ENCODE data around the gene TGFBR2.
A peak's percentile ranks its signal among the peaks of the same experiment; 100 is the strongest.

Gene TGFBR2

DNA sequence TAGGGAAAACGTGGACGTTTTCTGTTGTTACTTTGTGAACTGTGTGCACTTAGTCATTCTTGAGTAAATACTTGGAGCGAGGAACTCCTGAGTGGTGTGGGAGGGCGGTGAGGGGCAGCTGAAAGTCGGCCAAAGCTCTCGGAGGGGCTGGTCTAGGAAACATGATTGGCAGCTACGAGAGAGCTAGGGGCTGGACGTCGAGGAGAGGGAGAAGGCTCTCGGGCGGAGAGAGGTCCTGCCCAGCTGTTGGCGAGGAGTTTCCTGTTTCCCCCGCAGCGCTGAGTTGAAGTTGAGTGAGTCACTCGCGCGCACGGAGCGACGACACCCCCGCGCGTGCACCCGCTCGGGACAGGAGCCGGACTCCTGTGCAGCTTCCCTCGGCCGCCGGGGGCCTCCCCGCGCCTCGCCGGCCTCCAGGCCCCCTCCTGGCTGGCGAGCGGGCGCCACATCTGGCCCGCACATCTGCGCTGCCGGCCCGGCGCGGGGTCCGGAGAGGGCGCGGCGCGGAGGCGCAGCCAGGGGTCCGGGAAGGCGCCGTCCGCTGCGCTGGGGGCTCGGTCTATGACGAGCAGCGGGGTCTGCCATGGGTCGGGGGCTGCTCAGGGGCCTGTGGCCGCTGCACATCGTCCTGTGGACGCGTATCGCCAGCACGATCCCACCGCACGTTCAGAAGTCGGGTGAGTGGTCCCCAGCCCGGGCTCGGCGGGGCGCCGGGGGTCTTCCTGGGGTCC lies at the start of gene TGFBR2:
TGFBR2 (plus strand) TSS at position 301 of the 731 bp plus-strand sequence; CDS start at position 584, 283 bp downstream.
- FAIRE-seq: peak; percentile 79

DNA sequence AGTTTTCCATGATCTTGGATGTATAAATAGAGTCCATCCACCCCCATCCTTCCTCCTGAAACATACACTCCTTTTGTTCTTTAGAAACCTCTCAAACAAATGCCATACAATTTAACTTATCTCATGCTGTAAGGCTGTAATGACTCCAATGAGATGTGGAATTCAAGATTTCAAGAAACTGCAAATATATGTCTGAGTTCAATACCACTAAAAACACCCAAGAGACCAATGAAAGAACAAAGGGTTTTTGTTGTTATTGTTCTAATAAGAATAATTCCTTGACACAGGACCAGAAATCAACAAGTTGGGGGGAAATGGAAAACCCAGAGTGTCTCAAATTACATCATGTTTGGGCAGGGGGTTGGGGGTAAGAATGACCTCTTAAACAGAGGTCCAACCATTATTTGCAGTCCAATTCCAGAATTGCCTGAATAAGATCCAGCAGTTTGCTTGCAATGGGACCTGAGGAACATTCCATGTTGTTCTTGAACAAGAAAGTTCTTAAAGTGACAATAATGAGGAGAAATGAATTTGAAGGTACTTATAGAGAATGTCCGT lies 48.6 kb upstream of the TGFBR2 start:
- no peak for FAIRE-seq

DNA sequence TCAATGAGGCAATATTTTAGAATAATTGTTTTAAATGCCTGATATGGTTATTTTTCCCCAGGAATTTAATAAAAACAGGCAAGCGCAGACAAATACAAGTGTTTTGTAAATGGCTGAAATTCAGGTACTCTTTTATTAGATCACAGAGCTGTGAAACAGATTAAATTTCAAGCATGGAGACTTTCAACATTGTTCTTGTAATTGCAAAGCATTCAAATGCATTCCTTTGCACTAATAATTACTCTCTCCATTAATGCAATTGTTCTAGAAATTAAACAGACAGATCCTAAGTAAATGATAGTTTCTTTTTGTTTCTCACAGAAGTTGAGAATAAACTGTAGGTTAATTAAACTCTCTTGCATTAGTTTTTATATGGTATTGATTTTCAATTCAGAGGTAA lies 42.4 kb upstream of the TGFBR2 start:
- no peak for FAIRE-seq

DNA sequence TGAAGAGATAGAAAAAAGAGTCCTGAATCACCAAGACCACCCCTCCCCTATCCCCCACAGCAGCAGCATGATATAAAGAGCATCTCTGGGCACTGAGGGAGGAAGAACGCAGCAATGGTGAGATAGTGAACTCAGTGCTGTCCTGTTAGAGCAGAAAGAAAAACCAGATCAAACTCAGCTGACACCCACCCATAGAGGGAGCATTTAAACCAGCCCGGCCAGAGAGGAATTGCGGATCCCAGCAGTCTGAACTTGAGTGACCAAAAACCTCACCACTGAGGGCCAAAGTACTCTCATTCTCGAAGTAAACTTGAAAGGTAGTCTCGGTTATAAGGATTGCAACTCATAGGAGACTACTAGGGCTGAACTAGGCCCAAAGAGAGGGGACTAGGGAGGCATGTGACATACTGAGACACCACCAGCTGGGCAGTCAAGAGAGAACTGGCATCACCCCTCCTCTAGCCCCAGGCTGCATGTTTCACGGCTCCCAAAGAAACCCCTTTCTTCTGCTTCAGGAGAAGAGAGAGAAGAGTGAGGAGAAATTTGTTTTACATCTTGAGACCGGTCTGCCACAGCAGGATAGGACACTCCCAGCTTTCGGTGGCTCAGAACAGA lies 39.2 kb upstream of the TGFBR2 start:
- no peak for FAIRE-seq

DNA sequence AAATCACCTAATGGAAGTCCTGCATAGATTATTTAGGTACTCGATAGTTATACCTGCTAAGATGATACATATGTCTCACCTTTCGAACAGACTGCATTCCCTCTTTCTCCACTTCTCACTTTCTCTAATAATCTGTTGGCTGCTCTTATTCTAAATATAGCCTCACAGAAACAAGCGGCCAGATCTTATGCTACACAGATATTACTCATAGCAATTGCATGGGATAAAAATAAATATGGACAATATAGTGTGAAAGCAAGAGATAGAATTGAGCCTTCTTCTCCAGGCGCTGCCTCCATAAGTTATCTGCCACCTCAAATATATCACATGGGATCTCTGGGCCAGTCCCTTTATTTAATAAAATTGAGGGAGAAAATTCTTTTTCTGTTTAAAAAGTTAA lies 29.5 kb upstream of the TGFBR2 start:
- FAIRE-seq: no peak

DNA sequence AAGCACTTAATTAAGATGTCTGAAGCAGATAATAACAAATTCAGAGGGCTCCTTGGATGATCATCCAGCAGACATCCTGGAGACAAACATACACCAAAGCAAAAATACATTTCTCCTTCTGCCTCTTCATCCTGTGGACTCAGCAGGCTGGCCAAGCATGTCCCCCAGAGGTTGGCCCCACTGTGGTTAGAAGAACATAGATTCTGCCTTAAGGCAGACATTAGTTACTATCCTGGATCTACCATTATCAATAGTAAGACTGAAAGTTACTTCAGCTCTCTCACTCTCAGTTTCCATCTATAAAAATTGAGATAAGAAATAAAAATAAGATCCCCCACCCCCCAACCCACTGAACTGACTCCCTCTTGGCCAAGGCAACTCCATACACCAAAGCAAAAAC lies 28.6 kb upstream of the TGFBR2 start:
- no peak for FAIRE-seq

DNA sequence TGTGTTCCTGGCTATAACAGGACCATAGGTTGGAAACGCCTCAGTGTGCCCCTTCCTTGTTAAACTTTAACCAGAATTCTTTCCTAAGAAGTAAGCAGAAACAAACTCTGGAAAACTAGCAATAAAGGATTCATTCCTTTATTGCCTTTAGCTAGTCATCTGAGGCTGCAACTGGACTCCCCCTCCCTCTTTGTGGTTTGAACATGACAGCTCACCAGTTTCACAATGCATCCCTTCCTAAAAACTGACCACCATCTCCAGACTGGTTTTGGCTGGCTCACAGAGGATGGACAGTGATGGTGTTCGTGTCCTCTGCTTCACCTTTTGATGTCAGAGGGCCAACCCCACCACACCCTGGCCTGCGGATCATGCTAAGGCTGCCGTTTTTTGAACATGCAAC lies 27.9 kb upstream of the TGFBR2 start:
- FAIRE-seq: no peak

DNA sequence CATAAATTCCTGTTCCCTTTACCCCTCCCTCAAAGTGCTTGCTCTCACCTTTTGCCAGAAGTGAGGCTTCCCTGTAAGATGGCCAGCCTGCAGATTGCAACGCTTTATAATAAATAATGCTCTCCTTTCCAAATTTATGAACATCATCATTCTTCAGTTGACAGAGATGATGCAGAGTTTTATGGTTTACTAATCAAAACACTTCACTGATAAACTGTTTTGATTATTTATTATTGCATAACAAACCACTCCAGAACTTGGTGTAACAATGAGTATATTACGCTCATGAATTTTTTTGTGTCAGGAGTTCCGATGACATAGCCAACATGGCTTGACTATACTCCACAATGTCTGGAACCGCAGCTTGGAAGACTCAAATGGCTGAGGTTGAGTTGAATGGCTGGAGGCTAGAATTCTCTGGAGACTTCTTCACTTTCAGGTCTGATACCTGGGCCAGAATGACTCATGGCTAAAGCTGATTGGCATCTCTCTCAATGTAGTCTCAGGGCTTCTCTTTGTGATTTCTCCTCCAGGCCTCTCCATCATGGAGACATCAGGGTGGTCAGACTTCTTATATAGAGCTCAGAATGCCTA lies 27.3 kb upstream of the TGFBR2 start:
- FAIRE-seq: no peak

DNA sequence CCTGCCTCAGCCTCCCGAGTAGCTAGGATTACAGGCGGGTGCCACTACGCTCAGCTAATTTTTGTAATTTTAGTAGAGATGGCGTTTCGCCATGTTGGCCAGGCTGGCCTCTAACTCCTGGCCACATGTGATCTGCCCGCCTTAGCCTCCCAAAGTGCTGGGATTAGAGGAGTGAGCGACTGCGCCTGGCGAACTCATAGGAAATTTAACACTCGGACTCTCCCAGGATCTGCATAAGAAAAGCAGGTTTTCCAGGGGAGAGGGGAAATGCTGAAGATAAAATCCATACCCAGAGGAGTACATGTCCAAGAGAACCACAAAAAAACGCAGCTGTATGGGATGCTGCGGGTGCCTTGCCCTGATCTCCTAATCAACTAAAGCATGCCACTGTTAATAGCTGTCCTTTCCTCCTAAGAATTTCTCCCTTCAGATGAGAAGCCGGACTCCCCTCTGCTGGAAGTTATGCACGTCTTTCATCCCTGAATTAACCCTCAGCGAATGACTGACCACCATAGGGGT lies 25.3 kb upstream of the TGFBR2 start:
- FAIRE-seq: no peak

DNA sequence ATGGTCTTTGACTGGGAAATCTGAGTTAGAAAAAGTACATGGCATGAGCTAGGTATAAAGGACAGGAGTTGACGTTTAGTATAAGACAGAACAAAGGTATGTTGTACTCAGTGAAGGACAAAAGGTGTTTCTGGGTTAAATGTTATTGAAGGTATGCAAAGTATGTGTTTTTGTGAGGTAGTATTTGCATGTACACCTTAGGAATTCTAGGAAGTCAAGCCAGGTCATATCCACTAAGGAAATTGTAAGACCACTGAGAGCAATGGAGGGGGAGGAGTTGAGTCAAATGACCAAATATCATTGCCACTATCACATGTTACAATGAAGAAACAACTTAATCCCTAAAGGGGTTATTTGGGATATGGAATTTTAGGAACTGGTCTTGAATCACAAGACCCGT lies 24.4 kb upstream of the TGFBR2 start:
- no peak for FAIRE-seq

DNA sequence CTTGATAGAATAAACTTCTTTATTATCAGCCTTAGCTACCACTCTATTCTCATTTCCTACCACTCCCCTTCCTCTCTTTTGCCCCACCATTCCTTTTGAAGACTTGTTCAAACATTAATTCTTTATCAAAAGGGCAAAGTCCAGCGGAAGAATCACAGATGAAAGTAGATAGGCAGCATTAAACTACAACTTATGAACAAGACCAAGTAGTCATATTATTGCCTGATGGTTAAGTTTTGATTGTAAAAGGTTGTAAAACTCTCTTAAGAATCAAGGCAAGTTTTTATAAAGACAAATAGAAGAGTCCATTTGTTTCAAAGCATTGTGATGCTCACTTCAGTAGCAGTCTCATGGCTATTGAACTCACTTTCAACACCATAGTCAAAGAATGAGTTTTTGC lies 22.4 kb upstream of the TGFBR2 start:
- no peak for FAIRE-seq

DNA sequence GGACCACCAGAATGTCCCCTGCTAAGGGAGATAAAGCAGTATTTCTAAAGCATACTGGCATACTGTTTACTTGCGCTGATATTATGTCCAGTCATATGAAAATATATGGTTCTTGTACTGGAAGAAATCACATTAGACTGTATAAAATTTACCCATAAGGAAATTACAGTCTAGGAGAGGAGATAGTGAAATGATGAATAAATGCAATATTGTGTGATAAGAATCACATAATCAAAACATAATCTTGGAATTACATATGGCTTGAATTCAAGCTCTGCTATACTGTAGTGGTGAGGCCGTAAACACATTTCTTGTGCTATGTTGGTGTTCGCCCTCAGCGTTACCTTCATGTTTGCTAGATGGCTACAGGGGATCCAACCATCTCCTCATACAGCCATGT lies 20.7 kb upstream of the TGFBR2 start:
- no peak for FAIRE-seq

DNA sequence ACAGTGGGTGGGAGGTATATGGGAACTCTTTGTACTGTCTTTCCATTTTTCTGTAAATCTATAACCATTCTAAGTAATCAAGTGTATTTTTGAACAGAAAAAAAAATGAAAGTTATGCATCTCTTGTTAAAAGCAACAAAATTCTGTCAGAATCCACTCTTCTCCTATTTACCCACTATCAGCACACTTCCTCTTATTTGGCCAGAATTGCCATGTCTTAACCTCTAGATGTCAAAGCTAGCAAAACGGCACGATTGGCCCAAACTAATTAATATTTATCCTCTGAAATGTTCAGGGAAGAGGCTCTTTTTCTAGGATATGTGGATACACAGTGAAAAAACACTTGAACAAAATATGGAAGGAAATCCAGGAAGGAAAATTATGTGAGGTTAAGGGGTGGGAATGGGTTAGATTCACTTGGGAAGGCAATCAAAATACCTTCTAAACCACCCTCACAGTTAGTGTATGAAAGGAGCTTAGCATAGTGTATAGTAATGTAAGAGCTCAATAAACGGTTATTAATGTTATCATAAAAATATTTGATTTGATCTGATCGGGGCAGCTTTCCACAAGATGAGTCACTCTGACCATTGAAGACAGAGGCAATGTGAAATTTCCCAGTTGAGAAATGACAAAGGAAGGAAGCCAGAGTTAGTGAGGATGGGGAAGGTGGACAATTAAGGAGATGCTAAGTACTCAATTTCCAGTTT lies 20.1 kb upstream of the TGFBR2 start:
- FAIRE-seq: no peak

DNA sequence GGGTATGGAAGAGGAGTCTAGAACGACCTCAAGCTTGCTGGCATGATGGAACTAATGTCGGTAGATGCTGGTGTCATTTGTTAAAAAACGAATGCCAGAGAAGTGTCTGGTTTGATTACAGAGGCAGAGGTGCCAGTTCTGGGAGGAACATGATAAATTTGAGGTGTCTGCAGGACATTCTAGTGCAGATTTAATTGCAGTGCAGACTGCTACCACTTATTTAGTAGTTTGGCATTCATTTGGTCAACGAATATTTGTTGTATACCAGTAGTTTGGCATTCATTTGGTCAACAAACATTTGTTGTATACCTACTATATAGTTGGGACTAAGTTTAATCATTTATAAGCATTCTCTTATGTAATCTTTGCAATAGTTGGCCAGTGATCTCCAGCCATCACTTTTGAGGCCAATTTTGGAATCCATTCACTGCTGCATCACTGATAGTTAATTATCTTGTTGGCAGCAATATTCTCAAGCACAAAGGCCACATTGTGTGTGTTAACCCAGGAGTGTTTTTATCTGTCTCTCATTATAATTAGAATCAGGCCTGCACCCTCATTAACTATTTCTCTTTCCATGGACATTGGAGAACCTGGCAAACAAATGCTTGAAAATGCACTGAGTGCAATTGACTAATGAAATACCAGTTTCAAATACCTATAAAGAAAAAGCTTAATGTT lies 19.5 kb upstream of the TGFBR2 start:
- no peak for FAIRE-seq

DNA sequence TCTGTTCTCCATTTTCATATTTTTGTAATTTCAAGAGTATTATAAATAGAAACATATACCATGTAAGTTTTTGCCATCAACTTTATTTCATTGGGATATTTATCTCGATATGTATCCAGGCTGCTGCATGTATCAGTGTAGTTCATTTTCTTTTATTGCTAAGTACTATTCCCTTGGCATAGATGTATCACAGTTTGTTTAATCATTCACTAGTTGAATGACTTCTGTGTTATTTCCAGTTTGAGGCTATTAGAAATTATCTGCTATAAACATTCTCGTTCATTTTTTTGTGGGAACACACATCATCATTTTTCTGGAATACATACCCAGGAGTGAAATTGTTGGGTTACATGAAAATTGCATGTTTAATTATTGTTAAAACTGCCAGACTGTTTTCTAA lies 18.5 kb upstream of the TGFBR2 start:
- FAIRE-seq: no peak

DNA sequence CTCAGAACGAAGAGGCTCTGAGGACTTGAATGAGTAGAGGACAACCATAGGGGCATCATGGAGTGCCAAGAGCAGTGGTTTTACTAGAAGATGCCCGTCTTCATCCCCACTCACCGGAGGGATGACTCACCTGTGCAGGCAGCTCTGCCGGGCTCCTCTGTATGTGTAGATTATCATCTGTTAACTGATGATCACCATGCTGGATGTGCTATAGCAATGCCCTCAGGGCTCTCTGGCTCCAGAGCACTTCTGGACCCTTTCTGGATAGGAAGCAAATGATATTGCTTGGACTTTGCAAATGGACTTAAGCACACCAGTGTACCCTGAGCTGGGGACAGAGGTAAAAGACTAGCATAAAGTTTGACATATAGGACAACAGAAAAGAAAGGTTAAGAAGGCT lies 10.2 kb upstream of the TGFBR2 start:
- no peak for FAIRE-seq

DNA sequence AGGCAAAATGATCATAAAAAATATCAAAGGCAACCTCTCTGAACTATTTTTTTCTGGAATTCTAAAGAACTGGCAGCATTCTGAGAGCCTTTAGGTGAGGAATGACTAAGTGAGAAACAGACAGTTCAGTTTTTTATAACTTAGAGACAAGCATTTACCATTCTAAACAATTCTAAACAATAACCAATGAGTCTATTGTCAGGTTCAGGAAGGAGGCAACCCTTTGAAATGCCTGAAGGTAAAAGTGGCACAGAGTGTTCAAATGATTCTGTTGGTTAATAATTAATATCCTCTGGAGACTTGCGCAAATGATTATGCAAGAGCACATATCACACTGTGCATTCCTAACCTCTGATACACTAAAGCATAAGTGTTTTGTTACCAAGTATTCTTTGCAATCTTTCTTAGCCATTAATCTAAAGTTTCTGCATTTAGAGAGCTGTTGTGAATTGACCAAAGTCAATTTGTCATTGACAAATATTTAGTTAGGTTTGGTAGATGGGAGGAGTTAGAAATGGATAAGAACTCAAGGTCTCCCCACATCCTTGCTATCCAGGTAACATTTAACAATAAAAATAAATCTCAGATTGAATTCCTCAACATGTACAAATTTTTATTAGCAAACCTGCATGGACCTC lies 9.2 kb upstream of the TGFBR2 start:
- FAIRE-seq: no peak

DNA sequence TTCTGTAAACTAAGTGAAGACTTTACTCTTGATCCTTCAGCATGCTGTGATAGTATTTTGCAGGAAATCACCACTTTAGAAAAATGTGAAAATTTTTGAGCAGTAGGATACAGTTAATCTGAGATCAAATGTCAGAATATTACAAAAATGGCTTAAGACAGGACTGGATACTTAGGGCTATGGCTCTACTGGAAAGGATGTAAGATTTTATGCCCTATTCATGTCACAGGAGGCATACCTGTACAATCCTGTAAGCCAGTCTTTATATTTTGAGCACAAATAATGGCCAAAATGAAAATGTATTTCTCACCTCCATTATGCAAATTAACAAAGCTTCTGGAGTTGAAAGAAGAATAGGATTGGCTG lies 8.6 kb upstream of the TGFBR2 start:
- FAIRE-seq: no peak

DNA sequence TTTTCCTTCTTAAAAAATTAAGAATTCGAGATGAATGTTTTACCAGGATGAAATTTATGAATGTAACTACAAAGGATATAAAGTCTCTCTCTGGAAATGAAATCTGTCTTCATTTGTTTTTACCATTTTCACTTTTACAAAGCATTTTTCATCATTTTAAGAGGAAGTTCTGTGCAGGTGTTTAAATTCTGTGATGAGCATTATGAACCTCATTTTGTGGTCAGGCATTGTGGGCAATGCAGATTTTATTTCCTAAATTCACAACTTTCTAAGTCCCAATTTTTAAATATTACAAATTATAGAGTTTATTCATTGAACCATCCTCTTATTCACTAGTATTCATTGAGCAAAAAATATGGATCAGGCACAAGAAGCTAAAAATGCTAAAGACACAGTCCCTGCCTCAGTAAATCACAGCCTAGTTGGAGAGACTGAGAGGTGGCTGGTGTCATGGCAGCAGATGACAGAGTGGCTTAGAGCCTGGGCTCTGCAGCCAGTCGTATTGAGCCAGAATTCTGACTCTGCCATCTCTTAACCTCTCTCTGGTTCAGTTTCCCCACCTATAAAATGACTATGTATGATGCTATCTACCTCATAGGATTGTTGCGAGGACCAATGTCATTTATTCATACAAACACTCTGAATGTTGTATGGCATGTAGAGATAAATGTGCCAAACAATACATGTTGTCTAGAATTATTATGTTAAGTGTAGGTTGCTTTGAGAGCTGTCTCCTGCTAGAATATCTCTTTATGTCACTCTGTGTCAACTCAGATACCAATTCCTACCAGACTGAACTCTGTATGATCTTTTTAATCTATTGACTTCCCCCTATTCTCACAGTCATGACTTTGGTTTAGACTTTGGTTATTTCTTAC lies 7.5 kb upstream of the TGFBR2 start:
- no peak for FAIRE-seq

DNA sequence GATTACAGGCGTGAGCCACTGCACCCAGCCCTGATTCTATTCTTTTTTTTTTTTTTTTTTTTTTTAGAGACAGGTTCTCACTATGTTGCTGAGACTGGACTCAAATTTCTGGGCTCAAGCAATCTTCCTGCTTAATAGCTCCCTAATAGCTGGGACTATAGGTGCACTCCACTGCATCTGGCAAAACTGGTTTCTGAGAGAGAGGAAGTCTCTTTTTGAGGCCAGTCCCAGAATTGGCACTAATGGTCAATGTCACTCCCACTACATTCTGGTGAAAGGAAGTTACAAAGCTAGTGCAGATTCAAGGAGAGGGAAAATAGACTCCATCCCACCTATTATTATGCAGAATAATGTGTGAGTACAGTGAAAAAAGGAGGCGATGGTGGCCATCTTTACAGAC lies 5.8 kb upstream of the TGFBR2 start:
- no peak for FAIRE-seq

DNA sequence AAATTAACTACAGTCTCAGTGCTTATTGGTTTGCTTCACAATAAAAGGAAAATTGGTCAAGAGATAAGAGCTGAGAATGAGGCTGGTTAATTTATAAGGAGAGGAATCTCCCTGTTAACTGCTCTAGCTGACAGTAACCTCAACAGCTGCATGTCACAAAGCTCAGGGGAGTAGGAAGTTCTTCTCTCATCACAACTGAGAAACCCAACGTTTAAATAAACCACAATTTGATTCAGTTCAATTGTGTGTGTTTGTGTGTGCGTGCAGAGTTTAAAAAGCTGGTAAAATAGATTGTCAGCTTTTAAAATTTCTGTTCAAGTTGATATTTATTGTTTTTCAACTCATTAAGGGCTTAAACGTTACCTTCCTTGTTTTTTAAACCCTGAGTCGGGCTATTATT lies 3.5 kb upstream of the TGFBR2 start:
- FAIRE-seq: no peak
